Gastroesophageal sphincter (tissue), 4 donors: ENCODE results near the gene OTOGL. TPM values are rescaled to one million over a fixed set of nuclear protein-coding genes. Genes with fewer than 3 reads are reported as not detected.

Experiments used
- ATAC-seq: fragments of 150-250 bp; one replicate; pipeline ENCODE4 v1.9.1; 2016; ENCODE audit warnings: mild to moderate bottlenecking, moderate library complexity
- H3K27ac ChIP-seq, 4 donors: fragments of 200-600 bp; sonication (generic) in 3 of 4; 1 replicate in 3 of 4; 2 replicates in 1 of 4; pipeline ENCODE4 v1.5.1; 2016 to 2019
- H3K27me3 ChIP-seq: fragments of 200-600 bp; sonication (generic); one replicate; pipeline ENCODE4 v1.5.1; 2019
- H3K36me3 ChIP-seq, 2 donors: fragments of 200-600 bp; sonication (generic); one replicate each; pipeline ENCODE4 v1.5.1; 2019; ENCODE audit warnings: control low read depth in 1 of 2
- H3K4me1 ChIP-seq, 3 donors: fragments of 200-600 bp; sonication (generic); 1 replicate in 2 of 3; 2 replicates in 1 of 3; pipeline ENCODE4 v1.5.1; 2016 to 2019; ENCODE audit warnings: control low read depth in 2 of 3
- H3K4me3 ChIP-seq, 2 donors: fragments of 200-600 bp; sonication (generic); one replicate each; pipeline ENCODE4 v1.5.1; 2019; ENCODE audit warnings: mild to moderate bottlenecking in 1 of 2, moderate library complexity in 1 of 2
- H3K9me3 ChIP-seq, 3 donors: fragments of 200-600 bp; sonication (generic); one replicate each; pipeline ENCODE4 v1.5.1; 2017 to 2019; ENCODE audit warnings: control low read depth in 2 of 3
- CTCF ChIP-seq, 4 experiments: fragments of 200-600 bp in 2 of 4; fragments of 450-650 bp in 2 of 4; sonication (generic) in 1 of 4; IDR thresholded peaks; one replicate each; pipeline ENCODE4 v1.5.1; 2017 to 2019; ENCODE audit warnings: antibody characterized with exemption in 4 of 4, mild to moderate bottlenecking in 2 of 4, moderate library complexity in 2 of 4
- EP300 ChIP-seq: sonication (generic); formaldehyde crosslinking; IDR thresholded peaks from one replicate; pipeline ENCODE4 v1.6.1; 2017; ENCODE audit warnings: antibody characterized with exemption, mild to moderate bottlenecking
- POLR2A ChIP-seq, 2 donors: fragments of 450-650 bp; IDR thresholded peaks; one replicate each; pipeline ENCODE4 v1.6.1; 2017; ENCODE audit warnings: antibody characterized with exemption in 2 of 2, mild to moderate bottlenecking in 2 of 2, moderate library complexity in 1 of 2
- POLR2AphosphoS5 ChIP-seq: sonication (generic); formaldehyde crosslinking; IDR thresholded peaks from one replicate; pipeline ENCODE4 v1.6.1; 2017; ENCODE audit warnings: antibody characterized with exemption
- WGBS, 2 donors: methylation state at CpG; one replicate each; pipeline ENCODE4 v1.1.5; 2018; ENCODE audit warnings: low coverage in 1 of 2; 5-methylcytosine and 5-hydroxymethylcytosine counted together
- total RNA-seq, 4 donors: library from RNA; depleted of rRNA; stranded (reverse); fragments of >200 nt; gene quantifications; one replicate each; pipeline ENCODE4 v1.1.0, GENCODE V29; 2016

OTOGL gene
- total RNA-seq, 4 donors from 2014 or later: 0.47 to 1.7 (median 1.4) TPM

- H3K27me3 ChIP-seq: no peaks in the 10 kb centered on the region
- H3K9me3 ChIP-seq: no peaks in the 10 kb centered on the region
- H3K4me1 ChIP-seq: no peaks in the 10 kb centered on the region
- TF ChIP-seq CTCF (IDR thresholded peaks at IDR 0.05) (no peak), POLR2AphosphoS5 (no peak), POLR2A (IDR thresholded peaks at IDR 0.05) (no peak), EP300 (no peak)
- no peak for ATAC-seq
- H3K36me3 ChIP-seq: no peaks in the 10 kb centered on the region
- no peak overlapping the region for H3K27ac ChIP-seq
- H3K4me3 ChIP-seq: no peak overlapping the region
- WGBS, 2 donors: 52 to 88% methylated on average over 4 of the region's 4 CpGs
These were observed 163.4 kb downstream of the OTOGL start for GRCh38 chr12:80262771-80263170.

- H3K27me3 ChIP-seq: no peaks in the 10 kb centered on the region
- no peak overlapping the region for H3K27ac ChIP-seq
- ATAC-seq: no peak
- TF ChIP-seq EP300 (no peak), POLR2A (IDR thresholded peaks at IDR 0.05) (no peak), CTCF (IDR thresholded peaks at IDR 0.05) (no peak), POLR2AphosphoS5 (no peak)
- H3K4me3 ChIP-seq: no peak overlapping the region
- no peaks in the 10 kb centered on the region for H3K9me3 ChIP-seq
- peaks cover 0 to 6% (median 1%) of the 10 kb centered on the region in 3 donors for H3K4me1 ChIP-seq
- H3K36me3 ChIP-seq: no peaks in the 10 kb centered on the region
These were observed 165.0 kb downstream of the OTOGL start for GRCh38 chr12:80264386-80264785.

GRCh38 chr12:80264891-80265290, 165.6 kb downstream of the OTOGL start:
- WGBS, 2 donors: 94 to 96% methylated on average over 4 to 5 of the region's 5 CpGs
- H3K27ac ChIP-seq: no peak overlapping the region
- no peaks in the 10 kb centered on the region for H3K9me3 ChIP-seq
- H3K4me3 ChIP-seq: no peak overlapping the region
- no peaks in the 10 kb centered on the region for H3K36me3 ChIP-seq
- H3K4me1 ChIP-seq: peaks cover 0 to 11% (median 3%) of the 10 kb centered on the region in 3 donors
- H3K27me3 ChIP-seq: no peaks in the 10 kb centered on the region
- TF ChIP-seq CTCF (IDR thresholded peaks at IDR 0.05) (no peak), POLR2A (IDR thresholded peaks at IDR 0.05) (no peak), POLR2AphosphoS5 (no peak), EP300 (no peak)
- no peak for ATAC-seq

GRCh38 chr12:80268924-80269749, 169.8 kb downstream of the OTOGL start:
- Histone ChIP-seq H3K27me3 (no peaks in the 10 kb centered on the region), H3K36me3 (no peaks in the 10 kb centered on the region), H3K27ac (no peak overlapping the region), H3K4me1 (peaks cover 0 to 14% (median 3%) of the 10 kb centered on the region in 3 donors), H3K4me3 (no peak overlapping the region), H3K9me3 (no peaks in the 10 kb centered on the region)
- TF ChIP-seq POLR2AphosphoS5: no peak
- TF ChIP-seq EP300: no peak
- no peak for TF ChIP-seq POLR2A (IDR thresholded peaks at IDR 0.05)
- TF ChIP-seq CTCF (IDR thresholded peaks at IDR 0.05): no peak
- no peak for ATAC-seq
